ENCODE data around the gene GNGT2. TPM values are rescaled to one million over a fixed set of nuclear protein-coding genes. Genes with fewer than 3 reads are reported as not detected.
A peak's percentile ranks its signal among the peaks of the same experiment; 100 is the strongest.

Gene GNGT2
- not detected for polyA plus RNA-seq (2012; ENCODE audit: insufficient read depth, insufficient read length, low read depth)

GRCh38 chr17:49210158-49211029, at the start of gene GNGT2, which contains the start of gene ABI3:
Gene GNGT2, minus strand, starts transcription at chr17:49210574. Its CDS starts 3,152 bp downstream, at chr17:49207422.
Gene ABI3, plus strand, starts transcription at chr17:49210707. Its CDS starts 18 bp downstream, at chr17:49210725.
- H3K36me3 ChIP-seq: no peaks in the 10 kb centered on the region
- H3K27me3 ChIP-seq: peaks cover 28% of the 10 kb centered on the region
- H3K4me1 ChIP-seq: no peaks in the 10 kb centered on the region
- no peak for DNase-seq
- H3K9me3 ChIP-seq: no peaks in the 10 kb centered on the region; the same call in 1 of the 2 replicates
- no peak for TF ChIP-seq CTCF (IDR thresholded peaks at IDR 0.05; ENCODE audit: low read depth, low read length)
- no peak within 1 kb of the TSS for H3K4me3 ChIP-seq (ENCODE audit: low read depth, low read length)

- H3K9me3 ChIP-seq: no peaks in the 10 kb centered on the region
- H3K36me3 ChIP-seq: no peaks in the 10 kb centered on the region
- peak overlapping the region; percentile 60 for H3K4me3 ChIP-seq (ENCODE audit: low read depth, low read length)
- DNase-seq: no peak
- no peak for TF ChIP-seq CTCF (IDR thresholded peaks at IDR 0.05; ENCODE audit: low read depth, low read length)
- H3K27me3 ChIP-seq: no peaks in the 10 kb centered on the region
- H3K4me1 ChIP-seq: no peaks in the 10 kb centered on the region
Observed at GRCh38 chr17:49259663-49260010, 49.3 kb upstream of the GNGT2 start.

GRCh38 chr17:49258394-49258793, 48.0 kb upstream of the GNGT2 start:
- no peak for TF ChIP-seq CTCF (IDR thresholded peaks at IDR 0.05; ENCODE audit: low read depth, low read length)

GRCh38 chr17:49255125-49255524, 44.8 kb upstream of the GNGT2 start:
- no peak for TF ChIP-seq CTCF (IDR thresholded peaks at IDR 0.05; ENCODE audit: low read depth, low read length)
- no peaks in the 10 kb centered on the region for H3K36me3 ChIP-seq
- no peaks in the 10 kb centered on the region for H3K27me3 ChIP-seq
- DNase-seq: no peak
- H3K9me3 ChIP-seq: no peaks in the 10 kb centered on the region
- no peaks in the 10 kb centered on the region for H3K4me1 ChIP-seq
- no peak overlapping the region for H3K4me3 ChIP-seq (ENCODE audit: low read depth, low read length)

More at GRCh38 chr17:49258394-49258793, 48.0 kb upstream of the GNGT2 start:
- no peak overlapping the region for H3K4me3 ChIP-seq (ENCODE audit: low read depth, low read length)
- no peaks in the 10 kb centered on the region for H3K27me3 ChIP-seq
- DNase-seq: no peak
- H3K9me3 ChIP-seq: no peaks in the 10 kb centered on the region
- no peaks in the 10 kb centered on the region for H3K36me3 ChIP-seq
- H3K4me1 ChIP-seq: no peaks in the 10 kb centered on the region

GRCh38 chr17:49254066-49254465, 43.7 kb upstream of the GNGT2 start:
- peak; percentile 13 for DNase-seq
- H3K27me3 ChIP-seq: no peaks in the 10 kb centered on the region

More at GRCh38 chr17:49254066-49254465, 43.7 kb upstream of the GNGT2 start:
- no peaks in the 10 kb centered on the region for H3K9me3 ChIP-seq
- TF ChIP-seq CTCF (IDR thresholded peaks at IDR 0.05; ENCODE audit: low read depth, low read length): peak; percentile 21; the same call in 1 of the 2 replicates
- H3K4me1 ChIP-seq: no peaks in the 10 kb centered on the region
- H3K4me3 ChIP-seq (ENCODE audit: low read depth, low read length): no peak overlapping the region
- H3K36me3 ChIP-seq: no peaks in the 10 kb centered on the region
